ENCODE measurements around the gene ERMAP.

DNA sequence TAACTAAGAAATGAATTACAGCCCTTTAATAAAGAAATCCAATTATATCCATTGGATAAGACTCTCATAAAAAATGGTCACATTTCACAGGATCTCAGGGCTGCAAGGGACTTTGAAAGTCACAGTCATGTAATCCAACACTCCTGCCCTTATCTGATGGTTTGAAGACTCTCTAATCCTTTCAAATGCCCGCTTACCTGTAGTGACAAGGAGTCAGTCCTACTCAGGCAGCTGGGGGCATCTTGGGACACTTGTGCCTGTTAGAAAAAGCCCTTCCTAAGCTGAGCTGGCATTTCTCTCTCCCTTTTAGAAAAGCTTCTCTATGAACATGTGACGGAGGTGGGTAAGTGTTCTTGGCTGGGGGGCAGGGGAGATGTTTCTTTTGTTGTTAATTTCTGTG is 18.5 kb downstream of the ERMAP start:
- TF ChIP-seq CTCF (IDR thresholded peaks at IDR 0.05; ENCODE audit: insufficient read depth, low read length): no peak
- no peak for TF ChIP-seq POLR2AphosphoS5 (IDR thresholded peaks at IDR 0.05; ENCODE audit: low read depth)
- no peak for TF ChIP-seq GABPA (IDR thresholded peaks at IDR 0.05; ENCODE audit: low read depth)
- no peak for TF ChIP-seq REST (IDR thresholded peaks at IDR 0.05; ENCODE audit: insufficient replicate concordance, low read depth)

All from HL-60 (cell line).